Heart left ventricle (tissue), 13 donors: ENCODE results near the gene DPEP1.

Source experiments
- POLR2A ChIP-seq, 2 donors: fragments of 450-650 bp; IDR thresholded peaks; one replicate each; pipeline ENCODE4 v1.6.1; 2017; ENCODE audit warnings: antibody characterized with exemption in 2 of 2, mild to moderate bottlenecking in 2 of 2, moderate library complexity in 2 of 2
- TF ChIP-seq, protein P1 (sequence below), 12 donors: fragments of 200-600 bp; sonication (generic) in 4 of 12; IDR thresholded peaks; one replicate each; pipeline versions ENCODE4 v1.5.0 to v1.8.0; 2018 to 2022; ENCODE audit warnings: antibody characterized with exemption in 12 of 12, mild to moderate bottlenecking in 5 of 12
- donor health status: ischemic (EF 13 %, LVEDD 7.1; RV severe dilation, severe dysfunction).
- donor health status: DM: no; HTN: yes; CAD: no.
- donor health status: DM: no; HTN: no; CAD: no.
- donor health status: ischemic (EF 25% LVEDD 6.9; RV normal size, moderate dysfunction).
- donor health status: ischemic (EF 25% LVEDD 5.7; RV mildly dilated, moderate dysfunction).
- donor health status: ischemic (EF 35%, LVEDD 5.7; RV mildly dilated, moderate dysfunction).
- donor health status: nonischemic (EF 11% LVEDD 7.7; RV severe dilation, severe dysfunction).
- donor health status: DM: yes; HTN: yes; CAD: no.
- donor health status: PGD.
- donor health status: ischemic (EF 29% LVEDD 5.4; RV normal size, mild dysfunction).
- donor health status: nonischemic (EF 23%, LVEDD 6.1; RV moderate dilation, normal function).

DNA sequence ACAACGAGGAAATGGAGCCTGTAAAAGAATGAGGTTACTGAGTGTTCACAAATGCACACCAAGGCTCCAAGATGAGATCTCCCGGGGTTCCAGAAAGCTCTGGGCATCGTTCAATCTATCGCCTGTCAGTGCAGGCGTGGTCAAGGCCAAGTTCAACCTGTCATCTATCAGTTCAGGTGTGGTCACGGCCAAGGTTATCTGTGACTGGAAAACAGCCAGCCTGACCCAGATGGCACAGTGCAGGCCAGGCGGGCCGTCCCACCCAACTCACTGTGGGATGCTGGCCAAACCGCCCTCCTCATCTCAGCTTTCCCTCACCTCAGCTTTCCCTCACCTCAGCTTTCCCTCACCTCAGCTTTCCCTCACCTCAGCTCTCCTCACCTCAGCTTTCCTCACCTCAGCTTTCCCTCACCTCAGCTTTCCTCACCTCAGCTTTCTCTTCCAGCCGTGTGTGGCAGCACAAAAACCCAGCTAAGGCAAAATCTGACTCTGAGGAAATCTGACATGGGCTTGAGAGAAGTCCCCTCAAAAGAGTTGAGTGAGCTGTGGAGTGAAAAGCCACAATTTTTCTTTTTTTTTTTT, 41.7 kb downstream of the DPEP1 start:
- TF ChIP-seq, protein P1, sequence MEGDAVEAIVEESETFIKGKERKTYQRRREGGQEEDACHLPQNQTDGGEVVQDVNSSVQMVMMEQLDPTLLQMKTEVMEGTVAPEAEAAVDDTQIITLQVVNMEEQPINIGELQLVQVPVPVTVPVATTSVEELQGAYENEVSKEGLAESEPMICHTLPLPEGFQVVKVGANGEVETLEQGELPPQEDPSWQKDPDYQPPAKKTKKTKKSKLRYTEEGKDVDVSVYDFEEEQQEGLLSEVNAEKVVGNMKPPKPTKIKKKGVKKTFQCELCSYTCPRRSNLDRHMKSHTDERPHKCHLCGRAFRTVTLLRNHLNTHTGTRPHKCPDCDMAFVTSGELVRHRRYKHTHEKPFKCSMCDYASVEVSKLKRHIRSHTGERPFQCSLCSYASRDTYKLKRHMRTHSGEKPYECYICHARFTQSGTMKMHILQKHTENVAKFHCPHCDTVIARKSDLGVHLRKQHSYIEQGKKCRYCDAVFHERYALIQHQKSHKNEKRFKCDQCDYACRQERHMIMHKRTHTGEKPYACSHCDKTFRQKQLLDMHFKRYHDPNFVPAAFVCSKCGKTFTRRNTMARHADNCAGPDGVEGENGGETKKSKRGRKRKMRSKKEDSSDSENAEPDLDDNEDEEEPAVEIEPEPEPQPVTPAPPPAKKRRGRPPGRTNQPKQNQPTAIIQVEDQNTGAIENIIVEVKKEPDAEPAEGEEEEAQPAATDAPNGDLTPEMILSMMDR (IDR thresholded peaks at IDR 0.05) = no peak
- TF ChIP-seq POLR2A (IDR thresholded peaks at IDR 0.05) = no peak
